GM18868 (cell line): ENCODE measurements around the gene RPS10.
"Not testable (repeated sequence)": the region's sequence is repeated elsewhere in the genome, so short reads cannot be mapped to it uniquely, and the experiment has no call there.

Experiments used
- ATAC-seq: cut with Tn5 transposase; IDR thresholded peaks from one replicate; pipeline ENCODE4 v1.9.1; 2021; ENCODE audit warnings: mild to moderate bottlenecking, moderate library complexity; ENCODE audit not compliant: unreplicated experiment

RPS10 gene

DNA sequence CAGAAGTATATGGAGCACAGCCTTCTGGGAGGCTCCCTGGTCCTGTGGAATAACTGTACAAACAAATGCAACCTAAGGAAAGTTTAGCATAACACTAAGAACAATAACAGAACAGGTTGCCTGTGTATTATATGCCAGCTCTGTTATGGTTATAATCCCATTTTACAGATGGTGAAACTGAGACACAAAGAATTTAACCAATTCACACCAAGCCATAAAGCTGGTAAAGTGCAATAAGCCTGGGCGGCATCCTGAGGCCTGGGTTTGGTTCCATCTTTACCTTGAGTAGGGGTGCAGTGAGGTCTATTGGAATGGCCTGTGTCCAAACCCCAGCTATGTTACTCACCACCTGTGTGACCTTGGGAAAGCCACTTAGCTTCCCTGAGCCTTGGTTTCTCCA is 25.3 kb upstream of the RPS10 start:
- no peak for ATAC-seq

DNA sequence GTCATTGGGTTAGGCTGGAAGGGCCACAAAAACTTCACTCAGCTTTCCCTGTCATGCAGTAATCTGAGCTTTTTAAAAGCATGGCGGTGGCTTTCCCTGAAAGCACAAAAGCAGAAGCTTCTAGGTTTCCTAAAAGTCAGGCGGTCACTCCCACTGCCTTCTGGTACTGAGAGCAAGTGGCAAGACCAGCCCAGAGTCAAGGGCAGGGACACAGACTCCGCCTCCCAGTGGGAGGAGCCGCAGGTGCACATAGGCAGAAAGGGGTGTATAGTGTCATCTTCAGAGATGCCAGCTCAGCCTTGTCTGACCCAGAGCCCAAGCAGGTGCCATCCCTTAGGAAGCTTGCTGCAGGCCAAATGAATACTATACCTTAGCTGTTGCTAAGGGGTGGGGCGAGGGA is 22.0 kb upstream of the RPS10 start:
- ATAC-seq: no peak

DNA sequence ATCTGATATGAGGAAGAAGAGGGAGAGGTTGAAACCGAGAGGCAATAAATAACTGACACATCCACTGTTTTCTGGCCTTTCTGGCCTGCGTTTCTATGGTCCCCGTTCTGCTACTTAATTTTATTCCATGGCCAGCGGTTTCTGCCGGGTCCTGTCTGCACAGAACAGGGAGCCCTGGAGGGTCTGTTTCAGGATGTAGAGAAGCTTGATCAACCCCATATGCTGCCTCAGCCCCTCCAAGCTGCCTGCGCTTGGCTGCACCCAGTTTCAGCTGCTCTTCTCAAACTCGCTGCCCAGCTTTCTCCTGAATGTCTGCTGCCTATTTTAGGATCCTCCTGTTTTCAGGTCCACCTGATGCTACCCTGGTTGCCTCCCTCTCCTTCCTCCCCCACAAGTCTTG is 21.5 kb upstream of the RPS10 start:
- ATAC-seq: no peak

DNA sequence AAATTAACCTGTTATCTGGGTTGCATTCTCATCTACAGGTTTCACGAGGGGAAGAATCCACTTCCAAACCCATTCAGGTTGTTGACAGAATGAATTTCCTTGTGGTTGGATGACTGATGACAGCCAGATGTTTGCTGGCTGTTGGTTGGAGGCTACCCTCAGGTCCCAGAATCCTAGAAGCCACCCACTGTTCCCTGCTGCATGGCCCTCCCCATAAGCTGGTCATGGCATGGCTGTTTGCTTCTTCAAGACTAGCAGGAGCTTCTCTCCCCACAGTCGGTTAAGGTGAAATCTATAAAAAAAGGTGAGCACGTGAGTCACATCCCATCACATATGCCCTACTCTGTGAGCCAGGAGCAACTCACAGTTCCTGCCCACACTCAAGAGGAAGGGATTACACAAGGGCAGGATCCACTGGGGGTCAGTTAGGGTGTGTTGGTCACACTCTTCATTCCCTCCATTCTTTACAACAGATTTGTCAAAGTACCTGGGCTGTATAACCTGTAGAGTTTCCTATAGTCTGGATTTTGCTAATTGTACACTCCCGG is 19.5 kb upstream of the RPS10 start:
- no peak for ATAC-seq

GRCh38 chr6:34441526-34441925 is 15.7 kb upstream of the RPS10 start:
- ATAC-seq: no peak

DNA sequence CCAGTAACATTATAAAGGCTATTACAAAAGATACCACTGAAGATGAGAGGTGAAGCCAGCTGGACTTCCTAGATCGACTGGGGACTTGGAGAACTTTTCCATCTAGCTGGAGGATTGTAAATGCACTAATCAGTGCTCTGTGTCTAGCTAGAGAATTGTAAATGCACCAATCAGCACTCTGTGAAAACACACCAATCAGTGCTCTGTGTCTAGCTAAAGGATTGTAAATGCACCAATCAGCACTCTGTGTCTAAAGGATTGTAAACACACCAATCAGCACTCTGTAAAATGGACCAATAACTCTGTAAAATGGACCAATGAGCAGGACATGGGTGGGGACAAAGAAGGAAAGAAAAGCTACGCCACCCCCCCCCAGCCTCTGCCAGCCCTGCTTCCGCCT is 13.6 kb upstream of the RPS10 start:
- ATAC-seq: no peak

- no peak for ATAC-seq
These were observed 12.8 kb upstream of the RPS10 start for GRCh38 chr6:34438705-34439104.

- no peak for ATAC-seq
These were observed 11.7 kb upstream of the RPS10 start for GRCh38 chr6:34437644-34437970.

- ATAC-seq: no peak
These were observed 11.2 kb upstream of the RPS10 start for GRCh38 chr6:34436803-34437643.

DNA sequence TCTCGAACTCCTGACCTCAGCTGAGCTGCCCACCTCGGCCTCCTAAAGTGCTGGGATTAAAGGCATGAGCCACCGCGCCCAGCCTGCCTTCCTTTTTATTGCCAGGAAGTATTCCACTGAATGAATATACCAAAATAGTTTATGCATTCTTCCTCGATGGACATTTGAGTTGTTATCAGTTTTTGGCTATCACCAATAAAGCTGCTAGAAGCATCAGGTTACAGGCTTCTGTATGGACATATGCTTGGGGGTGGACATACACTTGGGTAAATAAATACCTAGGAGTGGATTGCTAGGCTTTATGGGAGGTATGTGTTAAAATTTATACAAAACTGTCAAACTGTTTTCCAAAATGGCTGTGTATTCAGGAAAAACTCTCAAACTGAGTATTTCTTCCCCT is 10.0 kb upstream of the RPS10 start:
- no peak for ATAC-seq

DNA sequence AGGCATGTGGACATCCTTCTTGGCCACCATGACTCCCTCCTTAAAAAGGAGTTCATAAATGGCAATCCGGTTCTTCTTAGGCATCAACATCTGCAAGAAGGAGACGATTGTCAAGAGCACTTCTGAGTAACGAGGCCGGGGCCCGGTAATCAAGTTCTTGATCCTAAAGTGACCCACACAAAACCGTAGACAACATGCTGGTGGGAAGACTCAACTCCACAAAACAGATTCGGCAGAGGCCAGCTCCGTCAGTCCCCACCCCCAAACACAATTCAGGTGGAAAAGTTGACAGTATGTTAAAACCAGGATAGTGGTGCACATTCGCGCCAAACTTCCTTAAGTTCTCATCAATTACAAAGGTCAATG is 754 bp downstream of the RPS10 start:
- no peak for ATAC-seq

GRCh38 chr6:34424200-34425131 is 1.4 kb downstream of the RPS10 start:
- no peak for ATAC-seq

- no peak for ATAC-seq
These were observed 2.6 kb downstream of the RPS10 start for GRCh38 chr6:34423254-34423653.

GRCh38 chr6:34418367-34418766 is 7.5 kb downstream of the RPS10 start:
- no peak for ATAC-seq

DNA sequence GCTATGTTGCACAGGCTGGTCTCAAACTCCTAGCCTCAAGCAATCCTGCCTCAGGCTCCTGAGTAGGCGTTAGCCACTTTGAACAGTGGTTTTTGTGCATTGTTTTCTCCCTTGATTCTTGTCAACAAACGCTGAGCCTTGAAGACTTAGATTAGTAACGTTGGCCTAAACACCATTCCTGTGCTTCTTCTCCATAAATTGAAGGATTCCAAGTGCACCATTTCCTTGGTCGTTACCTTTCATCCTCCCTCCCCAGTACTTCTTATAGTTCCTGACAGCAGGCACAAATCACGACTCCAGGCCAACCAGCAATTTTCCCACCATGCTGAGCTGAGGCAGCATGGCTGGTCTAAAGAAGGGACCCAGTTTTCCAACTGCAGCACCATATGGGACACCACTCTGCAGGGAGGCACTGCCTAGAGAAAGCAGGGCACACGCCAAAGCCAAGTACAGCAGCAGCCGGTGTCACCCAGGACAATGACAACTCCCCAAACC is 8.9 kb downstream of the RPS10 start:
- ATAC-seq: no peak

GRCh38 chr6:34414999-34415858 is 10.6 kb downstream of the RPS10 start:
- ATAC-seq: no peak

DNA sequence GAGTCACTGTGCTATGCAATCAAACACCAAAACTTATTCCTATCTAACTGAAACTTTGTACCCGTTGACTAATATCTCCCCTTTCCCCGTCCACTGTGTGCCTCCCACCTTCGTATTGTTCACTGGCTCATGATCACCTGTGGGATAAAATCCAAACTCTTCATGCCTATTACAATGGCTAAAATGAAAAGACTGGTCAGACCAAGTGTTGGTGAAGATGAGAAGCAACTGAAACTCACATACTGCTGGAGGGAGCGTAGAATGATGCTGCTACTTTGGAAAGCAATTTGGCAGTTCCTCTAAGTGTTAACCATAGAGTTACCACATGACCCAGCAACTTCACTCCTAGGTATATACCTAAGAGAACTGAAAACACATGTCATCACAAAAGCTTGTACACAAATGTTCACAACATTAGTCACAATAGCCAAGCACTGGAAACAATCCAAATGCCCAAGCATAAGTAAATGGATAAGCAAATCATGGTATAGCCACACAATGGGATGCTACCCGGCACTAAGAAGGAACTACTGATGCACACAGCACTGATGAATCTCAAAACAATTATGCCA is 13.1 kb downstream of the RPS10 start:
- no peak for ATAC-seq

GRCh38 chr6:34412016-34412415 is 13.9 kb downstream of the RPS10 start:
- ATAC-seq: no peak

GRCh38 chr6:34407915-34408314 is 18.0 kb downstream of the RPS10 start:
- ATAC-seq: not testable (repeated sequence)

GRCh38 chr6:34396518-34396917 is 29.4 kb downstream of the RPS10 start:
- no peak for ATAC-seq

GRCh38 chr6:34393966-34394305 is 31.9 kb downstream of the RPS10 start:
- no peak for ATAC-seq
